Measurements from ENCODE around the gene VPS4A. TPM values are rescaled to one million over a fixed set of nuclear protein-coding genes. Genes with fewer than 3 reads are reported as not detected.

The VPS4A gene
- total and polyA plus RNA-seq, 2 of the 8 experiments (the other 6 are each of a cell fraction or from before 2014, with no cell fraction given): 14.1 to 24.1 TPM

- no peak for FAIRE-seq
- H2BK12ac ChIP-seq (ENCODE audit: low read depth, low read length): no peak overlapping the region
- TF ChIP-seq RBBP5 (IDR thresholded peaks at IDR 0.05; ENCODE audit: borderline replicate concordance, low read depth, low read length) (no peak), PHF8 (conservative IDR thresholded peaks at IDR 0.05; ENCODE audit: low read depth, low read length) (no peak), JUND (IDR thresholded peaks at IDR 0.05; ENCODE audit: low read length) (no peak), CHD2 (IDR thresholded peaks at IDR 0.05; ENCODE audit: low read length) (no peak), EP300 (IDR thresholded peaks at IDR 0.05; ENCODE audit: borderline replicate concordance in 1 of 2, low read depth in 2 of 2, low read length in 2 of 2) (no peak), CEBPB (IDR thresholded peaks at IDR 0.05; ENCODE audit: low read depth, low read length) (no peak), FOSL1 (IDR thresholded peaks at IDR 0.05; ENCODE audit: insufficient read depth, low read depth, low read length) (no peak), BCL11A (IDR thresholded peaks at IDR 0.05; ENCODE audit: low read depth in 2 of 2, low read length in 2 of 2) (no peak), SP2 (IDR thresholded peaks at IDR 0.05; ENCODE audit: low read length) (no peak), EZH2 (IDR thresholded peaks at IDR 0.05; ENCODE audit: low read depth, low read length, severe bottlenecking) (no peak), CHD1 (IDR thresholded peaks at IDR 0.05; ENCODE audit: low read depth, low read length) (no peak), SUZ12 (IDR thresholded peaks at IDR 0.05; ENCODE audit: low read length) (no peak), ATF2 (IDR thresholded peaks at IDR 0.05; ENCODE audit: low read length) (no peak)
These were observed 40.3 kb upstream of the VPS4A start for GRCh38 chr16:69270831-69271230.

More at GRCh38 chr16:69270831-69271230, 40.3 kb upstream of the VPS4A start:
- Histone ChIP-seq H4K91ac (replicated peaks; ENCODE audit: insufficient read length, low read length) (no peak overlapping the region), H4K5ac (ENCODE audit: insufficient read length, low read depth, low read length) (no peak overlapping the region), H3K79me1 (ENCODE audit: low read depth, low read length) (no peaks in the 10 kb centered on the region), H3K4me3 (ENCODE audit: extremely low read depth in 1 of 4, insufficient read depth in 2 of 4, low read depth in 3 of 4, low read length in 4 of 4) (no peak overlapping the region), H2BK5ac (ENCODE audit: low read depth, low read length) (no peak overlapping the region), H4K8ac (ENCODE audit: extremely low read depth, insufficient read depth, low read length) (no peak overlapping the region), H3K36me3 (ENCODE audit: control insufficient read depth in 2 of 4, insufficient read depth in 4 of 4, low read length in 3 of 4) (peaks cover 0 to 8% (median 2%) of the 10 kb centered on the region in 4 experiments; a peak in 4 of 8 replicates), H3K23ac (ENCODE audit: insufficient read length) (no peak overlapping the region), H3K56ac (replicated peaks; ENCODE audit: insufficient read length, low read depth, low read length) (no peak overlapping the region), H3K79me2 (ENCODE audit: control insufficient read depth in 1 of 2, insufficient read depth in 2 of 2, low read length in 2 of 2) (no peaks in the 10 kb centered on the region), H2AFZ (ENCODE audit: low read length) (no peak overlapping the region), H3K18ac (ENCODE audit: extremely low read depth, low read length) (no peak overlapping the region), H3K14ac (ENCODE audit: insufficient read length) (no peak overlapping the region), H3K27ac (ENCODE audit: low read depth, low read length) (no peak overlapping the region), H3K9me3 (ENCODE audit: insufficient read depth in 2 of 2, low read depth in 1 of 2, low read length in 1 of 2) (no peaks in the 10 kb centered on the region), H4K20me1 (replicated peaks in 1 of 2; ENCODE audit: control insufficient read depth in 1 of 2, insufficient read depth in 2 of 2, low read length in 2 of 2) (no peaks in the 10 kb centered on the region), H3K27me3 (replicated peaks in 1 of 4; ENCODE audit: control insufficient read depth in 3 of 4, extremely low read depth in 1 of 4, insufficient read depth in 3 of 4, low read length in 3 of 4) (no peaks in the 10 kb centered on the region), H2BK120ac (replicated peaks; ENCODE audit: low read depth, low read length) (no peak overlapping the region), H2AK5ac (ENCODE audit: low read depth, low read length) (no peak overlapping the region), H3K23me2 (ENCODE audit: low read depth, low read length) (no peaks in the 10 kb centered on the region; the same call in 1 of the 2 replicates), H3K4me2 (ENCODE audit: insufficient read depth in 1 of 2, low read depth in 2 of 2, low read length in 2 of 2) (no peak overlapping the region), H2BK15ac (ENCODE audit: low read length) (no peak overlapping the region), H3K4me1 (replicated peaks in 1 of 4; ENCODE audit: control insufficient read depth in 3 of 4, insufficient read depth in 4 of 4, low read length in 3 of 4) (no peaks in the 10 kb centered on the region), H3K9ac (replicated peaks in 1 of 4; ENCODE audit: extremely low read depth in 1 of 4, low read depth in 3 of 4, low read length in 3 of 4) (no peak overlapping the region), H3K4ac (replicated peaks; ENCODE audit: insufficient read length, low read depth, low read length) (no peak overlapping the region), H2BK20ac (ENCODE audit: low read length) (no peak overlapping the region)
- WGBS, 2 experiments (ENCODE audit: extremely low coverage in 1 of 2, insufficient coverage in 1 of 2, insufficient read length in 1 of 2, insufficient replicate concordance in 2 of 2, low coverage in 1 of 2, low lambda C conversion rate in 2 of 2, missing lambda C conversion rate in 1 of 2): 89% methylated on average over 2 of the region's 2 CpGs; no CpG with 5 or more reads in 1 of the 2 experiments
- ChIA-PET CTCF (ENCODE audit: partially characterized antibody) (no interaction called here), POLR2A (ENCODE audit: partially characterized antibody) (no interaction called here)
- DNase-seq (ENCODE audit: low read depth in 1 of 2, low spot score in 2 of 2): no peak

Data from H1 (cell line).